SK-N-SH (cell line): Measurements from ENCODE around the gene ZNF214. TPM values are rescaled to one million over a fixed set of nuclear protein-coding genes. Genes with fewer than 3 reads are reported as not detected.
"Not testable (repeated sequence)": the region's sequence is repeated elsewhere in the genome, so short reads cannot be mapped to it uniquely, and the experiment has no call there.

Source experiments
- CTCF ChIA-PET: fragments of 300-600, 350-600 bp; formaldehyde crosslinking; extraction: SDS; loops from one replicate; lab custom pipeline; 2021; lab: Yijun Ruan, JAX
- POLR2A ChIA-PET: fragments of 350-600 bp; sonication (Branson Sonifier 250); formaldehyde crosslinking; extraction: SDS; loops from one replicate; lab custom pipeline; 2020; ENCODE audit warnings: antibody characterized with exemption, inconsistent platforms; lab: Yijun Ruan, JAX
- DNase-seq: peaks from one replicate; pipeline ENCODE4 v3.0.0; 2012
- H2AFZ ChIP-seq: fragments of 200-600 bp; sonication (generic); 2 replicates; pipeline ENCODE4 v1.8.1; 2016; ENCODE audit warnings: antibody characterized with exemption, mild to moderate bottlenecking, low read depth
- H3F3A ChIP-seq: fragments of 200-600 bp; sonication (generic); replicated peaks from 2 replicates; pipeline ENCODE3; 2016; ENCODE audit warnings: antibody characterized with exemption, mild to moderate bottlenecking; ENCODE audit not compliant: insufficient read depth
- H3K27ac ChIP-seq, 2 experiments: fragments of 200-500 bp in 1 of 2; fragments of 200-600 bp in 1 of 2; sonication (Bioruptor generic) in 1 of 2; sonication (generic), shearing (Covaris generic) in 1 of 2; 2 replicates each; pipeline versions ENCODE4 v1.5.1 to v1.6.1; 2014 to 2016; ENCODE audit warnings: low read depth in 2 of 2, inconsistent platforms in 1 of 2, low read length in 1 of 2, mild to moderate bottlenecking in 1 of 2, mixed read lengths in 1 of 2
- H3K27me3 ChIP-seq: fragments of 200-600 bp; sonication (generic), shearing (Covaris generic); 2 replicates; pipeline ENCODE4 v1.6.1; 2016; ENCODE audit warnings: mixed run types; ENCODE audit not compliant: insufficient read depth
- H3K36me3 ChIP-seq, 2 experiments: fragments of 200-500 bp in 1 of 2; fragments of 200-600 bp in 1 of 2; sonication (Bioruptor generic) in 1 of 2; sonication (generic) in 1 of 2; replicated peaks in 1 of 2; 2 replicates each; pipeline versions ENCODE3 to v1.5.1; 2014 to 2016; ENCODE audit warnings: low read length in 1 of 2, mild to moderate bottlenecking in 1 of 2; ENCODE audit not compliant: insufficient read depth in 2 of 2, control insufficient read depth in 1 of 2
- H3K4me1 ChIP-seq, 2 experiments: fragments of 200-500 bp in 1 of 2; fragments of 200-600 bp in 1 of 2; sonication (Bioruptor generic) in 1 of 2; sonication (generic), shearing (Covaris generic) in 1 of 2; 2 replicates each; pipeline versions ENCODE4 v1.5.1 to v1.6.1; 2014 to 2016; ENCODE audit warnings: low read depth in 1 of 2, low read length in 1 of 2, mixed run types in 1 of 2; ENCODE audit not compliant: insufficient read depth in 2 of 2, control insufficient read depth in 1 of 2
- H3K4me2 ChIP-seq: fragments of 200-600 bp; sonication (generic), shearing (Covaris generic); 2 replicates; pipeline ENCODE4 v1.6.1; 2017; ENCODE audit warnings: mixed run types
- H3K4me3 ChIP-seq, 2 experiments: fragments of 200-500 bp in 1 of 2; fragments of 200-600 bp in 1 of 2; sonication (Bioruptor generic) in 1 of 2; sonication (generic), shearing (Covaris generic) in 1 of 2; 2 replicates each; pipeline versions ENCODE4 v1.5.1 to v1.8.1; 2014 to 2016; ENCODE audit warnings: low read depth in 2 of 2, inconsistent platforms in 1 of 2, low read length in 1 of 2, mild to moderate bottlenecking in 1 of 2, mixed read lengths in 1 of 2, moderate library complexity in 1 of 2
- H3K79me2 ChIP-seq: fragments of 200-600 bp; sonication (generic); 2 replicates; pipeline ENCODE4 v1.8.1; 2017; ENCODE audit warnings: mild to moderate bottlenecking; ENCODE audit not compliant: insufficient read depth
- H3K9ac ChIP-seq: fragments of 200-600 bp; sonication (generic); 2 replicates; pipeline ENCODE4 v1.6.1; 2017; ENCODE audit warnings: mixed run types
- H3K9me2 ChIP-seq: fragments of 200-600 bp; sonication (generic); 2 replicates; pipeline ENCODE4 v1.6.1; 2017; ENCODE audit warnings: mixed run types
- H3K9me3 ChIP-seq: fragments of 200-600 bp; sonication (generic); 2 replicates; pipeline ENCODE4 v1.6.1; 2017; ENCODE audit warnings: mixed run types, mild to moderate bottlenecking, moderate library complexity
- H4K20me1 ChIP-seq: fragments of 200-600 bp; sonication (generic); 2 replicates; pipeline ENCODE4 v1.6.1; 2017; ENCODE audit warnings: mild to moderate bottlenecking, mixed run types; ENCODE audit not compliant: insufficient read depth
- CHD2 ChIP-seq: fragments of 150-350 bp; IDR thresholded peaks from 2 replicates; pipeline ENCODE4 v1.6.1; 2018; ENCODE audit warnings: low read length; ENCODE audit not compliant: partially characterized antibody
- ELF1 ChIP-seq: IDR thresholded peaks from 2 replicates; pipeline ENCODE4 v1.4.0; 2012
- EP300 ChIP-seq, 2 experiments: IDR thresholded peaks; 2 replicates each; pipeline versions ENCODE4 v1.4.0 to v1.6.1; 2012; ENCODE audit warnings: borderline replicate concordance in 1 of 2, low read depth in 1 of 2, low read length in 1 of 2
- FOSL2 ChIP-seq: IDR thresholded peaks from 2 replicates; pipeline ENCODE4 v1.4.0; 2012; ENCODE audit warnings: low read depth, mild to moderate bottlenecking, moderate library complexity, borderline replicate concordance
- FOXJ3 ChIP-seq: sonication (generic); formaldehyde crosslinking; IDR thresholded peaks from 2 replicates; pipeline ENCODE4 v1.5.1; 2020; ENCODE audit warnings: mild to moderate bottlenecking, missing genetic modification reagents
- GATA2 ChIP-seq: sonication (generic); formaldehyde crosslinking; IDR thresholded peaks from 2 replicates; pipeline ENCODE4 v1.5.0; 2020; ENCODE audit warnings: mild to moderate bottlenecking, missing genetic modification reagents
- JUND ChIP-seq: IDR thresholded peaks from 2 replicates; pipeline ENCODE4 v1.4.0; 2012
- NFIC ChIP-seq: IDR thresholded peaks from 2 replicates; pipeline ENCODE4 v1.4.0; 2012; ENCODE audit warnings: borderline replicate concordance
- PBX3 ChIP-seq: IDR thresholded peaks from 2 replicates; pipeline ENCODE4; 2012
- POLR2AphosphoS5 ChIP-seq: IDR thresholded peaks from 2 replicates; pipeline ENCODE4 v1.6.1; 2012; ENCODE audit warnings: low read depth, low read length
- RAD21 ChIP-seq: IDR thresholded peaks from 2 replicates; pipeline ENCODE4 v1.6.1; 2012; ENCODE audit warnings: mild to moderate bottlenecking, low read length
- RCOR1 ChIP-seq: fragments of 150-350 bp; IDR thresholded peaks from 2 replicates; pipeline ENCODE4 v1.6.1; 2017; ENCODE audit warnings: antibody characterized with exemption, low read length
- REST ChIP-seq: IDR thresholded peaks from 2 replicates; pipeline ENCODE4 v1.6.1; 2012; ENCODE audit warnings: mild to moderate bottlenecking, low read depth, low read length, moderate library complexity
- RFX5 ChIP-seq: IDR thresholded peaks from 2 replicates; pipeline ENCODE4 v1.6.1; 2012; ENCODE audit warnings: mild to moderate bottlenecking, improper control_type of control experiment, low read length
- RXRA ChIP-seq: IDR thresholded peaks from 2 replicates; pipeline ENCODE4 v1.4.0; 2012; ENCODE audit warnings: low read depth, mild to moderate bottlenecking, borderline replicate concordance
- TAF1 ChIP-seq: IDR thresholded peaks from 2 replicates; pipeline ENCODE4 v1.6.1; 2012; ENCODE audit warnings: low read depth, mild to moderate bottlenecking, low read length, moderate library complexity, borderline replicate concordance
- TCF12 ChIP-seq: IDR thresholded peaks from 2 replicates; pipeline ENCODE4 v1.4.0; 2012
- TEAD4 ChIP-seq: IDR thresholded peaks from 2 replicates; pipeline ENCODE4 v1.4.0; 2012; ENCODE audit warnings: mild to moderate bottlenecking, borderline replicate concordance; ENCODE audit not compliant: insufficient read depth
- USF1 ChIP-seq: IDR thresholded peaks from 2 replicates; pipeline ENCODE4 v1.4.0; 2012; ENCODE audit warnings: low read depth, borderline replicate concordance
- YY1 ChIP-seq: IDR thresholded peaks from 2 replicates; pipeline ENCODE4 v1.4.0; 2012; ENCODE audit warnings: low read depth, mild to moderate bottlenecking
- WGBS: methylation state at CpG from one replicate; pipeline ENCODE4 v1.1.6; 2017; ENCODE audit warnings: low lambda C conversion rate; 5-methylcytosine and 5-hydroxymethylcytosine counted together
- polyA plus RNA-seq, 3 experiments: library from polyadenylated mRNA; depleted of rRNA; stranded (reverse); fragments of >200 nt; gene quantifications; 2 replicates each; pipeline ENCODE4 v1.2.3, GENCODE V29; 2012

Gene ZNF214
- polyA plus RNA-seq, 1 of the 3 experiments (the other 2 are of a cell fraction): 1.4 TPM

DNA sequence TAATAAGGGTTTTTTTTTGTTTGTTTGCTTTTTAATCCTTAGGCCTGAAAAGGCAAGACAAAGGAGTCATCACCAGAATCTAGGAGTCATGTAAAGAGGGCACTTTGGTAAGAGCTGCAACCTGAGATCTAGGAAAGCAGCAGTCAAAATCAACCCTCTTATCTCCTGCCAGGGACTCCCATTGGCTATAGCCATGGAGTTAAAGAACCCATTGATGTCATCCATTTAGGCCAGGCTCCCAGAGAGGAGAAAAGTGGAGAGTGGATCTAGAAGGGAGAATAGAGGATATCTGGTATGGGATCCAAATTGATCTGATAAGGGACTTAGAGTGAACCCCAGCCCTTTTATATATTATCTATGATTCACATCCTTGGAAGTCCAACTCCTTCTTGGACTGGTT lies 58.0 kb downstream of the ZNF214 start:
- Histone ChIP-seq H3K9me3 (no peaks in the 10 kb centered on the region), H3F3A (no peaks in the 10 kb centered on the region), H3K79me2 (no peaks in the 10 kb centered on the region), H3K27ac (no peak overlapping the region), H3K4me3 (no peak overlapping the region), H2AFZ (no peak overlapping the region), H3K9ac (no peak overlapping the region), H3K36me3 (no peaks in the 10 kb centered on the region), H4K20me1 (no peaks in the 10 kb centered on the region), H3K27me3 (no peaks in the 10 kb centered on the region), H3K4me2 (no peak overlapping the region), H3K9me2 (no peaks in the 10 kb centered on the region), H3K4me1 (no peaks in the 10 kb centered on the region)
- ChIA-PET POLR2A (no interaction called here), CTCF (no interaction called here)
- no peak for DNase-seq
- no peak for TF ChIP-seq TAF1
- no peak for TF ChIP-seq NFIC
- no peak for TF ChIP-seq CHD2
- no peak for TF ChIP-seq JUND
- no peak for TF ChIP-seq EP300 (IDR thresholded peaks at IDR 0.05; ENCODE audit: borderline replicate concordance in 1 of 2, low read depth in 1 of 2, low read length in 1 of 2)
- TF ChIP-seq ELF1: no peak
- no peak for TF ChIP-seq PBX3
- no peak for TF ChIP-seq YY1
- no peak for TF ChIP-seq RAD21
- TF ChIP-seq USF1: no peak
- TF ChIP-seq RXRA: no peak
- no peak for TF ChIP-seq RCOR1
- no peak for TF ChIP-seq GATA2 (CRISPR knock-in tag)
- no peak for TF ChIP-seq REST
- TF ChIP-seq TEAD4: no peak
- no peak for TF ChIP-seq FOXJ3 (CRISPR knock-in tag)
- no peak for TF ChIP-seq TCF12
- TF ChIP-seq FOSL2: no peak
- TF ChIP-seq POLR2AphosphoS5: no peak
- no peak for TF ChIP-seq RFX5
- TF ChIP-seq, all 33 proteins: peak for 0

DNA sequence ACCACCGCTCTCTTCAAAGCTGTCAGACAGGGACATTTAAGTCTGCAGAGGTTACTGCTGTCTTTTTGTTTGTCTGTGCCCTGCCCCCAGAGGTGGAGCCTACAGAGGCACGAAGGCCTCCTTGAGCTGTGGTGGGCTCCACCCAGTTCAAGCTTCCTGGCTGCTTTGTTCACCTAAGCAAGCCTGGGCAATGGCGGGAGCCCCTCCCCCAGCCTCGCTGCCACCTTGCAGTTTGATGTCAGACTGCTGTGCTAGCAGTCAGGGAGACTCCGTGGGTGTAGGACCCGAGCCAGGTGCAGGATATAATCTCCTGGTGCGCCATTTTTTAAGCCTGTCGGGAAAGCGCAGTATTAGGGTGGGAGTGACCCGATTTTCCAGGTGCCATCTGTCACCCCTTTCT lies 65.9 kb downstream of the ZNF214 start:
- CTCF ChIA-PET, H3K9me2 ChIP-seq, H2AFZ ChIP-seq, H3K9me3 ChIP-seq, H4K20me1 ChIP-seq, H3K4me2 ChIP-seq, H3K4me3 ChIP-seq, H3K4me1 ChIP-seq, H3K27ac ChIP-seq, H3K27me3 ChIP-seq, DNase-seq, H3K36me3 ChIP-seq, H3F3A ChIP-seq, H3K9ac ChIP-seq, H3K79me2 ChIP-seq, POLR2A ChIA-PET: not testable (repeated sequence)
- 14% methylated on average over 5 of the region's 10 CpGs for WGBS
